Activated CD4-positive, alpha-beta T cell treated with anti-CD3 and anti-CD28 coated beads, Interleukin-2, amount 50 U/mL, for 48 hours (primary cell): Measurements from ENCODE around the gene EXOC6B.

Source experiments
- DNase-seq, 2 experiments: peaks; one replicate each; pipeline ENCODE4 v3.0.0-alpha.2; 2020

The EXOC6B gene

DNA sequence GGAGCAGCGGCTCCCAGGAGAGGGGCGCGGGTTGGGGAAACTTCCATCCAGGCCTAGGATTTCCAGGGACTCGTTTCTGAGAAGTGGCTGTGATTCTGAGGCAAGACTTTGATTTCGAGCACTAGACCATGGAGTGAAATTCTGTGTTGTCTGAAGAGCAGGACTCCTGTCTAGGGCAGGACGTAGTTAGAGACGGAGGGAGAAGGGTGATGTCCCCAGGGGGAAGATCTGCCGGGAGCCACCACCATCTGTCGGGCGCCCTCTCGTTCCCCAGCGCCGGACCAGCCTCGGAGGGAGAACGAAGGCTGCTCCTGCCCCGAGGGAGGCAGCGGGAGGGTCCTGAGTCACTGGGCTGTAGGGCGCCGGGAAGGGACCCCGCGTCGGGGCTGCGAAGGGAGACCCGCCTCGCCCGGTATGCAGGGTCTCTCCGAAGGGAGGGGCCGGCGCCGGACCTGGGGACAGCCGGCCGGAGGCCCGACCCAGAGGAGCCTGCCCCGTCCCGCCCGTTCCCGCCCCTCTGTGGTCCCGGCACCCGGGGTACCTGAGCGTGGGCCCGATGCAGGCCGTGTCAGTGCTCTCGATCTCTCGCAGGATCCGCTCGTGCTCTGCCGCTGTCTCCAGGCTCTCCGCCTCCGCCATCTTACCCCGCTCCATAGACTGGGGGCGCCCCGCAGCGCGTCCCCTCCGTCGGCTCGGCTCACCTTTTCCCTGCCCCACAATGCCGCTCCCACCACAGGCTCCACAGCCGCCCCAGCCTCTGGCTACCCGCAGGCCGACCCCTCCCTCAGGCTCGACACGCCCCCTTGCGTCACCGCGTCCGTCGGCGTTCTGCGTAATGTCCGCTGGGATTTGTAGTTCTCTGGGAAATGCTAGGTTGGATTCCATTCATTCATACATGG lies at the start of gene EXOC6B:
TSS of gene EXOC6B (minus strand) at position 777 of the 899 bp plus-strand sequence.
- DNase-seq: peak; percentile 91 to 94

DNA sequence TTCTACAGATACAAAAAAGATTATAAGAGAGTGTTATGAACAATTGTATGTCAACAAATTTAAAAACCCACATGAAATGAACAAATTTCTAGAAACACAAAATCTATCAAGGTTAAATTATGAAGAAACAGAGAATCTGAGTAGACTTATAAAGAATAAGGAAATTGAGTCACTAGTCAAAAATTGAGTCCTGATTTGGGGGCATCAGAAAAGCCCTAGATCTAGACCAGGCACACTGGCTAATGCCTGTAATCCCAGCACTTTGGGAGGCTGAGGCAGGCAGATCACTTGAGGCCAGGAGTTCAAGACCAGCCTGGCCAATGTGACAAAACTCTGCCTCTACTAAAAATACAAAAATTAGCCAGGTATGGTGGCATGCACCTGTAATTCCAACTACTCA lies 46.0 kb upstream of the EXOC6B start:
- no peak for DNase-seq

DNA sequence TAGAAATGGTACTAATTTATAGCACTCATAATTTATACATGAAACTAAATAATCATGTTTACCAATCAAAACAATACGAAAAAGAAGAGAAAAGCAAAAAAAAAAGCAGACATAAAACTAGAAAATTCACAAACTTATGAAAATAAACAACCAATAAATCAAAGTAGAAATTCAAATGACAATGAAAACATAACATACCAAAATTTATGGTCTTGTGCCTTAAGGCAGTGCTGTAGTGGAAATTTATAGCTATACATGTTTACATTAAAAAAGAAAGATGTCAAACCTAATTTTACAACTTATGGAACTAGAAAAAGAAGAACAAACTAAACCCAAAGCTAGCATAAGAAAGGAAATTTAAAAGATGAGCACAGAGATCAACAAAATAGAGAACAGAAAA lies 45.2 kb upstream of the EXOC6B start:
- no peak for DNase-seq

DNA sequence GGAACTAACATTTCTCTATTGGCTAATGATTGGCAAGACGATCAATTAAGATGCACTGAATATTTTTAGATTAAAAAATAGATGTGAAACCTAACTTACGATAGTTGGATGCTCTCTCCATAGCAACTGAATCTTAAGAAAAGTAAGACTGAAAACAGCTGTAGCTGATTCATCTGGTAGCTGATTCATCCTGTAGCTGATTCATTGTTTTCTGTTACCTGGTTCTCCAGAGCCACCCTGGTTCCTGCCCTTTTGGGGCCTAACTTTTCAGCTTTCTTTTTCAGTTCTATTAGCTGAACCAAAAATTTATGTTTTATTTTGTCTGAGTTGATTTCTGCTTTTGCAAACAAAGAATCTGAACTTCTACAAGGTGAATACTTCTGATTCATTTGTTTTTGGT lies 38.7 kb upstream of the EXOC6B start:
- DNase-seq: peak in 1 of 2 experiments; percentile 35

DNA sequence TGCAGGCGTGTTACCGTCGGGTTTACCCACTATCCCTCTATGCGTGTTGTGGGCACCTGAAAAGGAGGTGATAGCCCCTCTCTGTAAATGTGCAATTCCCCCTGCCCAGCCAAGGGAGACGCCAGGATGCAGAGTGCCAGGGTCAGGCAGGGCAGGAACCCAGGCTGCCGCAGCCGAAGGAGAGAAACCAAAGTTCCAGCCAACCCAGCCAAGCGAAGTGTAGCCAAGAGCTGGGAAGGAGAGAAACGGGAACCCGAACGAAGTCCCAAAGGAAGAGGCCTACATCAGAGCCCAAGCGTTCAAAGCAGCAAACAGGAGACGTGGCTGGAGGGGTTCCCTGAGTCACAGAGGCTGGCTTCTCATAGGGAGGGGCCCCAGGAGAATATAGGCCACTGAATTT lies 37.2 kb upstream of the EXOC6B start:
- no peak for DNase-seq

DNA sequence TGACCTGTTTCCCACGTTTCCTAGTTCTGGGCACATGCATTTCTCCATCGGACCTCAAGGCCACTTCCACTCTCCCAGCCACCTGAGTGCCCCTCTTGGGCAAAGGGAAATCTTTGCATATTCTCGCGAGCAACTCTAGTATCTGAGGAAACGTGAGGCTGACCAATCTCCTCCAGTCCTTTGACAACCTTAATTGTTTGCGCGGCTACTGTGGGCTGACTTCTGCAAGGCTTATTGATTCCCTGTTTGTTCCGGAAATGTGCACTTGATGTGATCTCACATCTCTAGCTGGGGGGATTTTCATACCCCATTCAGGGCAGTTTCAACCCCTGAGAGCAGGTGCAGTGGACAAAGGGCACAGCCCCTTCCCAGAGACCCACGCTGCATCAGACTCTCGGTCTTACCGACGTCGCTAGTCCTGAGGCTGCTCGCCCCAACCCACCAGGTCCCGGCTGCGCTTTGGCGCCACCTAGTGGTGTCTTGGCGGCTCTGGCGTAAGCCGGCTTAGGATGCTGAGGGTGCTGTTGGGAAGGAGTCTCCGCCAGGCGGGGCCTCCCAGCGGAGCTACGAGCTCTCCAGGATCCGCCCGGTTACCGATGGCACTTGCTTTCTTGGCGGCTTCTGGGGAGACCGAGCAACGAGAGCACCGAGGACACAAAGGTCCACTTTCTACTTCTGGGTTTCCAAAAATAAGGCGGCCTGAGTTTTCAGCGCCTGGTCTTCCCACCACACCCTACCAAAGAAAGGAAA lies 36.6 kb upstream of the EXOC6B start:
- DNase-seq: peak; percentile 88 to 91

DNA sequence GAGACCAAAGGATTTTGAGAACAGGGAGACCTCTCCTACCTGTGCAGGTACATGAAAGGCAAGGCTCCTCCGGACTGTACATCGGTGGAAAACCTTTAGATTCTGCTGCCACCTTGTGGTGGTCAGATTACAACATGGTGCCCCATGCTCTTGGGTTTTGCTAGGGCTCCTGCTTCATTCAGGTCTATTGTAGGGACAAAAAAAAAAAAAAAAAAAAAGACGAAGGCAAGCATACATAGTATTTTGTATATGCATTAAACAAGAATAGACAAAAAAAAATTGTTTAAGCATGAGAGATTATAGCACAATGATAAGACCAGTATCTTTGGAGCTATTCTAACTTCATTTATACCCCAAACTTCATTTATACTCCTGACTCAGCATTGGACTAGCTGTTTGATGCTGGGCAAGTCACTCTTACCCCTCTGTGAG lies 34.0 kb upstream of the EXOC6B start:
- DNase-seq: peak; percentile 46 to 59

DNA sequence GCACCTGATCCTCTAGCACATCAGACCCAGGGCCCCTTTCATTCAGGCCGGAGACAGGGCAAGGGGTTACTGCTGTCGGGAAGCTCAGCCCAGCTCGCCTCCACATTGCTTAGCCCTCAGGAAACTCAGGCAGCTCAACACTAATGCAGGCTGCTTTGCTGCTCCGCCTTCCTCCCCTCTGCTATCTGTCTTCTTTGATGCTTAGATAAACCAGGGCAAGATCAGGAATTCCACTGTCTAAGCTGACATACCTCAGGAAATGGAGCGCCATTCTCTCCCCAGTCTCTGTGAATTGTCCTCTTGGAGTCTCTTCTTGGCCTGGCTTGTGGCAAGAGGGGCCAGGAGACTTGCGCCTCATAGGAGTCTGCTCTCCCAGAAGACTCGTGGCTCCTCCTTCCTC lies 25.5 kb upstream of the EXOC6B start:
- DNase-seq: no peak

DNA sequence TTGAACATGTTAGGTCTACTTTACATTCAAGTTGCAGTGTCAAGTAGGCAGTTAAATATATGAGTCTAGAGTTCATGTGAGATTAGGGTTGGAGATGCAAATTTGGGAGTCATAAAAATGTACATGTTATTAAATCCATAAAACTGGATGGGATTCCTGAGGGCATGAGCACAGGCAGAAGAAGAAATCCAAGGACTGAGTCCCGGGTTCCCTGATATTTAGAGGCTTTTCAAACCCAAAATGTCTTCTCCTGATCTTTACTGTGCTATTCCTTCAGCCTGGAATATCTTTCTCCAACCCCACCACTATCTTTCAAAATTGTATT lies 23.3 kb upstream of the EXOC6B start:
- DNase-seq: no peak

DNA sequence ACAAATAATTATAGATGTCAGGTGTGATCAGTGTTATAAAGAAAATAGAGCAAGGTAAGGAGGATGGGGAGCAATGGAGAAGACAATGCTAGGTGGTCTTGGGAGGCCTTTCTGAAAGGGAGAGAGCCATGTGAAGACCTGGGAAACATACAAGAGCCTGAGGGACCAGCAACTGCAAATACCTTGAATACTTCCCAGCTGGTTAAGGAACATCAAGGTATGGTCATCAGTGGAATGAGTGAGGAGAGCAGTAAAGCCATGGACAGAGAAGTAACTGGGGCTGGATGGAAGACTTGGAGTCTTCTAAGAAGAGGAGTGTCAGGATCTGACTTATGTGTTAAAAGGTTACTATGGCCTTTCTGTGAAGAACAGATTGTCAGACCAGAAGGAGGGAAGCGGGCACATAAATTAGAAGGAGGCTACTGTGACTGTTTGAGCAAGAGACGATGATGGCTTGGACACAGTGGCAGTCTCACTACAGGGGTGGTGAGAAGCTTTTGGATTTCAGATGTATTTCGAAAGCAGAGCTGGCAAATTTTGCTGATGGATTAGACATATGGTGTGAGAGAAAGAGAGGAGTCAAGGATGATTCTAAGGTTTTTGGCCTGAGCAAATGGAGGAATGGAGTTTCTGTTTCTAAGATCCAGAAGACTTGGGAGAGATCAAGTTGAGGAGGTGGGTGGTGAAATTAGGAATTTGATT lies 22.8 kb upstream of the EXOC6B start:
- no peak for DNase-seq

DNA sequence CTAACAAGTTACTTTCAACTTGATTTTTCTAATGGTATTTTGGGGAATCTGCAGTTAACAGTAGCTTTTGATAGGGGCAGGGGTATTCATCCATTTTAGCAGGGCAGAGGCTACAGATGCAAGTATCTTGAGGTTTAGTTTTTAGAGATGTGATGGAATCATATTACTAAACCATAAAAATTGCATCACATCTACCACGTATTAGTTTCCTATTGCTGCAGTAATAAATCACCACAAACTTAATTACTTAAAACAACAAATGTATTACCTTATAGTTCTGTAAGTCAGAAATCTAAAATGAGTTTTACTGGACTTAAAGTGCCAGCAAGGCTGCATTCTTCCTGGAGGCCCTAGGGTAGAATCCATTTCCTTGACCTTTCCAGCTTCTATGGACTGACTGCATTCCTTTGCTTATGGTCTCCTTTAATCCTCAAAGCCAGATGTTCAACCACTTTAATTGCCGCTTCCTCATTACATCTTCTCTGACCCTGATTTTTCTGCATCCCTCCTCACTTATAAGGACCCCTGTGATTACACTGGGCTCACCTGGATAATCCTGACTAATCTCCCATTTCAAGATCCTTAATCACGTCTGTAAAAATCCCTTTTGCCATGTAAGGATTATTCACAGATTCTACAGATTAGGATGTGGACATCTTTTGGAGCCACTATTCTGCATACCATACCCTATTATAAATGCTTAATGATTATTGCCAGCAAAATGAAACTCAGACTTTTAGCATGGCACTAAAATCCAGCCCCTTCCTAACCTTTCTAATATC lies 21.9 kb upstream of the EXOC6B start:
- DNase-seq: no peak

DNA sequence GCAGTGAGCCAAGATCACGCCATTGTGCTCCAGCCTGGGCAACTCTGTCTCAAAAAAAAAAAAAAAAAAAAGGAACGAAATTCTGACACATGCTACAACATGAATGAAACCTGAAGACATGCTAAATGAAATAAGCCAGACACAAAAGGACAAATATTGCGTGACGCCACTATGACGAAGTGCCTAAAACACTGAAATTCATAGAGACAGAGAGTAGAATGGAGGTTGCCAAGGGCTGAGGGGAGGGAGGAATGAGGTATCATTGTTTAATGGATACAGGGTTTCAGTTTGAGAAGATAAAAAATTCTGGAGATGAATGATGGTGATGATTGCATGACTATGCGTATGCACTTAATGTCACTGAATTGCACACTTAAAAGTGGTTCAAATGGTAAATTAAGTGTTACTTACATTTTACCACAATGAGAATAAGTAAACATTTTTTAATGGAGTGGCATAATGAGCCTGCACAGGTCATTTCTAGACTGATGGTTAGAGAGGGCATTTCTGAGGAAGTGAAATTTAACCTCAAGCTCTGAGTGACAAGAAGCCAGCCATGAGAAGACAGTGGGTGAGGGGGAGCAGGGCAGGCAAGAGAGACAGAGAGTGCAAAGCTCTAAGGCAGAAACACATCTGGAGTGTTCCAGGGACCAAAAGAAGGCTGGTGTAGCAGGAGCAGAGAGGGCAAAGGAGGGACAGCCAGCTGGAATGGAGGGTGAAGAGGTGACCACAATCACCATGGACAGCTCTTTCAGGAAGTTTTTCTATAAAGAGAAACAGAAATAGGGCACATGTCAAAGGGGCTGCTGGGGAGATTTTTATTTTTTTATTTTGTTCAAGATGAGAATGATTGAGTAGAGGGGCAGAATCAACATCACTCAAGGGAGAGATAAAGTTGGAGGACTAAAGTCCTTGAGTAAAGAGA lies 20.6 kb upstream of the EXOC6B start:
- no peak for DNase-seq

DNA sequence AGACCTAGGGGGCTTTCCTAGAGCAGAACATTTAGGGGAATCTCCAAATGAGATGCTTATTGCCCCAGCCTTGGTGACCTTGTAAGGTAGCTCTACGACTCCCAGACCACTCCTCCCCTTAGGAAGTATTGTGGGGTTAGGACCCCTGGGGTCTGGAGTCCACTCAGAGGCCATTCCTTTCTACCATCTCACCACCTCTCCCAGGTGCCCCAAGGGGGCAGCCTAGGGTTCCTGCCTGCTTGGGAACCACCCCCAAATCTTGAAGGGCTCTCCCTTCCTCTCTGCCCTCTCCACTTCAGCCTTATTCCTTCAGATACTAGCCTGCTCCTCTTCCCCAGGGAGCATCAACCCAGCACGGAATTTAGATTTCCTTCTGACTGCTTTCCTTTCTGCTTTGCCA lies 17.5 kb upstream of the EXOC6B start:
- no peak for DNase-seq

DNA sequence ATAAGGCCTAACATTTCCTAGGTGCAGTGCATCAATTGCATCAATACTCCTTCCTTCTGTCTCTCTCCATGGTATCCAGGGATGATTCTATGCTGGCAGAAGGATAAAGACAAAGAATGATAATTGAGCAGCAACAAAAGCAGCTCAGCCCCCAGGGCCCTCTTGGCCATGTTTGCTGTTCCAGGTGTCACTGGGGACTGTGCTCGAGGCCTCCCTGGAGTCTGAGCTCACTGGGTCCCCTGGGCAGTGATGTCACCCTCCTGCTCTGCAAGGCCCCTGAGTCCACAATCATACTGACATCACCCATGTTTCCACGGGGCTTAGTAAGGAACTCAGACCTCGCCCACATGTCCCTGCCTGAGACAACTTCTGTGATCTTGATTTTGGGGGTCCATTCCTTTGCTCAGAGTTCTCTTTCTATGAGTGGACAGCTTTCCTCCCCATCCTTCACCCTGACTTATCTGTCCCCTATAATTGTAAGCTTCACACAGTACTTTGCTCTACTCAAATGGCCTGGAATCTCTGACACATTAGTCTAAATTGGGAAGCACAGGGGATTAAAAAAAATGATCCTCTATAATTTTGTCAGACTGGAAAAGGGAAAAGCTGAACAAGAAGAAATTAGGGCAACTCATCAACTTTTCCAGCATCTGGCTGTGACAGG lies 15.8 kb upstream of the EXOC6B start:
- no peak for DNase-seq

DNA sequence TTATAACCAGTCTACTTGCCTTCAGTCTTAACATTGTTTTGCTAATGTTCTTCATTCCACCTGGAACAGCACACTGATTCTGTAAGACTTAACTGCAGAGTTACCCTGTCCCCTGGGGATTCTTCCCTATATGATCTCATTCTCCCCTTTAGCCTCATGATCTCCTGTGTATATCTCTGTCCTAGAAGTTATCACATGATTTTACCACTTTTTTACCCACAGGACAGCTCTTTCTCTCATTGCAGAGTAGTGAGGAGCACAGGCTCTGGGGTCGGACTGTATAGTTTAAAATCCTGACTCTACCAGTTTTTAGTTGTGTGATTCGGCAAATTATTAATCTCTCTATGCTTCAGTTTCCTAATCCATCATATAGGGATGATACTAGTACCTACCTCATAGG lies 14.2 kb upstream of the EXOC6B start:
- DNase-seq: no peak

DNA sequence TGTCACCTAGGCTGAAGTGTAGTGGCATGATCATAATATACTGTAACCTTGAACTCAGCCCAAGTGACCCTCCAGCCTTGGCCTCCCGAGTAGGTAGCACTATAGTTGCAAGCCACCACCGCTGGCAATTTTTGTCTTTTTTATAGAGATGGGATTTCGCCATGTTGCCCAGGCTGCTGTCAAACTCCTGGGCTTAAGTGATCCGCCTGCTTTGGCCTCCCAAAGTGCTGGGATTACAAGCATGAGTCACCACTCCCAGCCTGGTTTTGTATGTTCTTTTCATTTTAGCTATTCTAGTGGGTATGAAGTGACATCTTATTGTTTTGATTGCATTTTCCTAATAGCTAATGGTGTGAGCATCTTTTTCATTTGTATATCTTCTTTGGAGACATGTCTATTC lies 11.3 kb upstream of the EXOC6B start:
- no peak for DNase-seq

DNA sequence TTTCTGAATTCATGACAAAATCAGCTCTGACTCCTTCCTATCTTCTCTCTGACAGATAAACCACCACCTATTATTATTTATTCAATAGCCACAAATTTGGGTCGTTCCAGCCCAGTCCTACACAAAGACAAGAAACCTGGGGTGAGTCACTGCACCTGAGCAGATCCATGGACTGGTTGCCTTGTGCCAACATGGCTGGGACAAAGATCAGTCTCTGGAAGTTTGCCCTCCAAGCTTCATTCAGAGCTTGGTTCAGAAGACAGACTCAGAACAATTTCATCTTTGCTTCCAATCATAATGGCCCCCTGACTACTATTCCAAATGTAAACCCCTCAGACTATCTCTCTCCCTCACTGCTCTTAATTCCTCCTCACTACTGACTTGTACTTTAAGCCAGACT lies 9.6 kb upstream of the EXOC6B start:
- DNase-seq: no peak

DNA sequence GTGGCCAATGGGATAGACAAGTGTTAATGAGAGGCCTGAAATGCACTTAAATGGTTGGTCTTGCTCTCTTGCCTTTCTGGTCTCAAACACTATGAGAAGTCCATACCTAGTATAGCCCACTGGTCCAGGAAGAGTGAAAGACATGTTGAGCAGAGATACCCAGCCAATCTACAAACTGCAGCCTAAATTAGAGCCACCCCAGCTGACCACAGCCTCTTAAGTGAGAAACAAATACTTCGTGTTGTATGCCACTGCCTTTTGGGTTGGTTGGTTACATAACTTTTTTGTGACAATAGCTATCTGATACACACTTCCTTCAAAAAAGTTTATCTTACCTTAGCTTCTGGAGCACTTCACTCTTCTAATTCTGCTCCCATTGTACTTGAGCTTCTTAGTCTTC lies 8.8 kb upstream of the EXOC6B start:
- no peak for DNase-seq

DNA sequence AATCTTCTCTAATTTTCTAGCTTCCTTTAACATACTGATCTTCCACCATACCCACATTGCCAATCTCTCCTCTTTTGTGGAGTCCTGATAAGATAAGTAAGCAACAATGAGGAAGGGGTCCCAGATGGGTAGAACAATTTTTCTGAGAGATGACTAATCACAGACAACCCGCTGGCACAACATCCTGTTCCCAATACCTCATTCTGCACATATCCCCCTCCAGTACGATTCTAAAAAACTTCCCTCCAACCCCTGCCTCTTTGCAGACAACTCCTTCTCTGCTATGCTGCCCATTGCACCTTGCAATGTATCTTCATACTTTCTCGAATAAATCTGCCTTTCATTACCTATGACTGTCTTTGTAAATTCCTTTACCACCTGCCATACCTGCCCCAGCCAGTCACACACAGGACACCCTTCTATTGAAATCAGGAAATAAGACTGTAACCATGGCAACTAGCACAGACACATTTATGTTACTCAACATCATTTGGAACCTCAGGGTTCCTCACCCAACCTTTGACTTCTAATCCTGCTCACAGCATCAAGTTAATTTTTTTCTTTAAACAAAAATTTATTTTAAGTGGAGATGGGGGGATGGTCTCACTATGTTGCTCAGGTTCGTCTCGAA lies 7.4 kb upstream of the EXOC6B start:
- no peak for DNase-seq

DNA sequence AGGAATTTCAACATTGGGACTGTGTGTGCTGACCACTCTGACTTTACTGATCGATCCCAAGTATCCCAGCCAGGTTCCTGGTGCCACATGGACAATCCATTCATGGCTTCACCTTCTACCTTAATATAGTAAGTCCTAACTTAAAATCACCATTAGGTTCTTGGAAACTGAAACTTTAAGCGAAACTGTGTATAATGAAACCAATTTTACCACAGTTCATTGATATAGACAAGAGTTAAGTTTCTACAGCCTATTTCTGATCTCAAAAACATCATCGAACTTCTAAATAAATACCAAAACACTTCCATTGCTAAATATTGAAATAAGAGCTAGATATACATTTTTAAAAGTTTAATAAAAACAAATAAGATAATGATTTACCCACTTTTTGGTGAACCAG lies 4.4 kb upstream of the EXOC6B start:
- no peak for DNase-seq
